ENCODE measurements around the gene SCYL2.
"Not testable (repeated sequence)": the region's sequence is repeated elsewhere in the genome, so short reads cannot be mapped to it uniquely, and the experiment has no call there.

DNA sequence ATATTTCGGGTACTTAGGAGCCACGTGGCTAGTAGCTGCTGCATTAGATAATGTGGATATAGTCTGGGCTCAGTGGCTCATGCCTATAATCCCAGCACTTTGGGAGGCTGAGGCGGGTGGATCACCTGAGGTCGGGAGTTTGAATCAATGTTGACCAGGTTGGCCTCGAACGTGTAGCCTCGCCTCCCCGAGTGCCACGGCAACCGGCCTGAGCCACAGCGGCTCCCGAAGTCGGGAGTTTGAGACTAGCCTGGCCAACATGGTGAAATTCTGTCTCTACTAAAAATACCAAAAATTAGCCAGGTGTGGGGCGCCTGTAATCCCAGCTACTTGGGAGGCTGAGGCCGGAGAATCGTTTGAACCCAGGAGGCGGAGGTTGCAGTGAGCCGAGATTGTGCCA is 77.4 kb downstream of the SCYL2 start:
- TF ChIP-seq, protein P1, sequence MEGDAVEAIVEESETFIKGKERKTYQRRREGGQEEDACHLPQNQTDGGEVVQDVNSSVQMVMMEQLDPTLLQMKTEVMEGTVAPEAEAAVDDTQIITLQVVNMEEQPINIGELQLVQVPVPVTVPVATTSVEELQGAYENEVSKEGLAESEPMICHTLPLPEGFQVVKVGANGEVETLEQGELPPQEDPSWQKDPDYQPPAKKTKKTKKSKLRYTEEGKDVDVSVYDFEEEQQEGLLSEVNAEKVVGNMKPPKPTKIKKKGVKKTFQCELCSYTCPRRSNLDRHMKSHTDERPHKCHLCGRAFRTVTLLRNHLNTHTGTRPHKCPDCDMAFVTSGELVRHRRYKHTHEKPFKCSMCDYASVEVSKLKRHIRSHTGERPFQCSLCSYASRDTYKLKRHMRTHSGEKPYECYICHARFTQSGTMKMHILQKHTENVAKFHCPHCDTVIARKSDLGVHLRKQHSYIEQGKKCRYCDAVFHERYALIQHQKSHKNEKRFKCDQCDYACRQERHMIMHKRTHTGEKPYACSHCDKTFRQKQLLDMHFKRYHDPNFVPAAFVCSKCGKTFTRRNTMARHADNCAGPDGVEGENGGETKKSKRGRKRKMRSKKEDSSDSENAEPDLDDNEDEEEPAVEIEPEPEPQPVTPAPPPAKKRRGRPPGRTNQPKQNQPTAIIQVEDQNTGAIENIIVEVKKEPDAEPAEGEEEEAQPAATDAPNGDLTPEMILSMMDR (IDR thresholded peaks at IDR 0.05 in 8 of 11, conservative IDR thresholded peaks at IDR 0.05 in 3 of 11) = not testable (repeated sequence)
- peak in 1 of 3 donors; percentile 46 for TF ChIP-seq POLR2AphosphoS5 (IDR thresholded peaks at IDR 0.05)
- not testable (repeated sequence) for TF ChIP-seq POLR2A (IDR thresholded peaks at IDR 0.05)

All from spleen (tissue), 7 donors.